GM03348 (cell line): ENCODE measurements around the gene RNF34.

Experiments
- DNase-seq: peaks from one replicate; pipeline ENCODE4 v3.0.0; 2012; ENCODE audit warnings: low spot score

The RNF34 gene

GRCh38 chr12:121466794-121467637, 67.1 kb downstream of the RNF34 start:
- DNase-seq = peak; percentile 99

- peak; percentile 36 for DNase-seq
Observed at GRCh38 chr12:121467638-121468498, 68.0 kb downstream of the RNF34 start.

DNA sequence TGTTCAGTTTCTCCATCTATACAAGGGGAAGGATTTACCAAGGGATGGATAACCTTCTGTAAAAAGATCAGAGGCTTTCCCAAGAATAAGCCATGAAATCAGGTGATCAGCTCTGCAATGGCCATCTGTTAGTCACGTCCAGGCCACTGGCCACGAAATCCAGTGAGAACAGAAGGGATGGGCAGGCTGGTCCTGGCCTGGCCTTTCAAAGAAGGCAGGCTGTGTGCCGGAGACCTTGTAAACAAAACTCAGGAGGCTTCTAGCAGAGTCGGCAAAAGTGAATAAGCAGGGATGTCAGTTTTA, 68.5 kb downstream of the RNF34 start:
- DNase-seq = no peak

DNA sequence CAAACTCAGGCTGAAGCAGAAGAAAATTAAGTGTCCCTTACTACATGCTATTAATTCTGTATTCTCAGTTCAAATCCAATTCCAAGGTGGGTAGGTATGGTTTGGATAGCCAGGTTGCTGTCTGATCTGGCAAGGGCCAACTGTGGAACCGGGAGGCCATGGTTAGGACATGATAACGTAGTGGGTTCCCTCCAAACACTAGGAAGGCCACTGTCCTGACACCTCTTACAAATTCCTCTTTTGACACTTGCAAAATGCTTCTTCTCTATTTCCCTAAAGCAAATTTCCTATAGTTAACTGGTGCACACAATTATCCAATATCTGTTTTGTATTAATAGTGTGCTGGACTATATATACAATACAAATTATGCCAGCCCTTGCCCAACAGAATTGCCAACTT, 70.8 kb downstream of the RNF34 start:
- DNase-seq = no peak

DNA sequence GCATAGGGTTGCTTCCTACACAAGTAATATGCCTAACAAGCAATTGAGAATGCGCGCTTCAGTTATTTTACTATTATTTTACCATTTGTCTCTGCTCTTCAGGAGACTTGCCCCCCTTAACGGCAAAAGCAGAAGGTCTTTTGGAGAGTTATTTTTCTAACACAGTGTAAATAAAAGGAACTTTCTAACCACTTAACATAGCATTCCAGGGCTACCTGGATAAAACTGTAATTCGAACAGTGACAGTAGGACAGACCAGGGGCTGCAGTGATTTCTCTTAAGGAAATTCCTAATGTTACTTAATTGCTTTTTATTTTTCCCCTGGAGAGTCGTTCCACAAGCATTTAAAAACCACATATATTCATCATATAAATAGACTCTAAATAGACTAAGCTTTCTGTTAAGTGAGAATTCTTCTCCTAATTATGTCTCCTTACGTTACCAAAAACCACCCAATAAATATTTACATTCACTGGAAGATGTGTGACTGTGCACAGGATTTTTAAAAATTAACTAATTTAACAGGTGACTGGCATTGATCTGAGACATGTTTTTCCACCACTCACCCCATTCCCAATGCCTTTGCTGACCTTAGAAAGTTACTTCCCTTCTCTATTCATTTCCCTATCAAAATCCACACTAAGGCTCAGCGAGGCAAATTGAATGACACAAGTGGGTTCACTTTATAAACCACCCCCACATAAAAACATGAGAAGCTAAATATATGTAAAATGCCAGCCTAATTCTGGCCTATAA, 72.4 kb downstream of the RNF34 start:
- DNase-seq = no peak
